Astrocyte (in vitro differentiated cells and primary cell): ENCODE measurements around the gene SAMD4B. TPM values are rescaled to one million over a fixed set of nuclear protein-coding genes. Genes with fewer than 3 reads are reported as not detected.

Experiments
- DNase-seq: peaks from one replicate; pipeline ENCODE4 v3.0.0-alpha.2; 2010; ENCODE audit warnings: low read depth
- FAIRE-seq: peaks from 2 replicates; lab custom pipeline; 2011; peaks lifted over from hg19 to GRCh38; lab: Jason Lieb, UNC
- H2AFZ ChIP-seq: 2 replicates; pipeline ENCODE4 v1.6.0; 2012; ENCODE audit warnings: low read depth, low read length, inconsistent platforms
- H3K27ac ChIP-seq: 2 replicates; pipeline ENCODE4 v1.5.1; 2011; ENCODE audit warnings: low read depth, low read length, inconsistent platforms
- H3K27me3 ChIP-seq: 2 replicates; pipeline ENCODE4 v1.6.0; 2011; ENCODE audit warnings: low read length, inconsistent platforms; ENCODE audit not compliant: insufficient read depth
- H3K36me3 ChIP-seq: 2 replicates; pipeline ENCODE4 v1.5.1; 2011; ENCODE audit warnings: low read length, inconsistent platforms; ENCODE audit not compliant: insufficient read depth
- H3K4me1 ChIP-seq: 2 replicates; pipeline ENCODE4 v1.5.1; 2011; ENCODE audit warnings: low read length, inconsistent platforms; ENCODE audit not compliant: insufficient read depth
- H3K4me2 ChIP-seq: 2 replicates; pipeline ENCODE4 v1.6.0; 2012; ENCODE audit warnings: low read length, inconsistent platforms
- H3K4me3 ChIP-seq: 2 replicates; pipeline ENCODE4 v1.5.1; 2011; ENCODE audit warnings: low read depth, mild to moderate bottlenecking, low read length, inconsistent platforms; ENCODE audit not compliant: insufficient read depth
- H3K79me2 ChIP-seq: 2 replicates; pipeline ENCODE4 v1.6.0; 2012; ENCODE audit warnings: mild to moderate bottlenecking, low read length, inconsistent platforms; ENCODE audit not compliant: insufficient read depth
- H3K9ac ChIP-seq: 2 replicates; pipeline ENCODE4 v1.6.0; 2012; ENCODE audit warnings: mild to moderate bottlenecking, low read length, inconsistent platforms
- H3K9me3 ChIP-seq: 2 replicates; pipeline ENCODE4 v1.5.1; 2012; ENCODE audit warnings: low read depth, mild to moderate bottlenecking, low read length, inconsistent platforms; ENCODE audit not compliant: insufficient read depth
- H4K20me1 ChIP-seq: 2 replicates; pipeline ENCODE4 v1.6.0; 2012; ENCODE audit warnings: low read length, inconsistent platforms; ENCODE audit not compliant: insufficient read depth
- H3K27ac Mint-ChIP-seq: one replicate; pipeline ENCODE4 v1.8.0; 2021; ENCODE audit warnings: mild to moderate bottlenecking, mixed read lengths; ENCODE audit not compliant: unreplicated experiment
- H3K27me3 Mint-ChIP-seq: one replicate; pipeline ENCODE4 v1.8.0; 2021; ENCODE audit warnings: low read depth, mixed read lengths; ENCODE audit not compliant: unreplicated experiment
- H3K36me3 Mint-ChIP-seq: one replicate; pipeline ENCODE4 v1.8.0; 2021; ENCODE audit warnings: low read depth, mixed read lengths; ENCODE audit not compliant: unreplicated experiment
- H3K4me1 Mint-ChIP-seq: one replicate; pipeline ENCODE4 v1.8.0; 2021; ENCODE audit warnings: low read depth, mixed read lengths; ENCODE audit not compliant: unreplicated experiment
- H3K4me3 Mint-ChIP-seq: one replicate; pipeline ENCODE4 v1.8.0; 2021; ENCODE audit warnings: mild to moderate bottlenecking, moderate library complexity, mixed read lengths; ENCODE audit not compliant: unreplicated experiment
- H3K9me3 Mint-ChIP-seq: one replicate; pipeline ENCODE4 v1.8.0; 2021; ENCODE audit warnings: mild to moderate bottlenecking, mixed read lengths; ENCODE audit not compliant: unreplicated experiment
- CTCF ChIP-seq: IDR thresholded peaks from 2 replicates; pipeline ENCODE4 v1.5.1; 2011; ENCODE audit warnings: low read depth, mild to moderate bottlenecking, inconsistent platforms, low read length, moderate library complexity; ENCODE audit not compliant: insufficient read depth
- EZH2 ChIP-seq: IDR thresholded peaks from 2 replicates; pipeline ENCODE4 v1.6.1; 2012; ENCODE audit warnings: mild to moderate bottlenecking, low read length, inconsistent platforms; ENCODE audit not compliant: insufficient read depth
- total RNA-seq: library from RNA; stranded (reverse); gene quantifications from 2 replicates; pipeline ENCODE4 v1.2.1, GENCODE V29; 2021

SAMD4B gene
- total RNA-seq, 1 donor from 2014 or later, result 98.6 TPM

GRCh38 chr19:39365531-39365930 lies 23.3 kb downstream of the SAMD4B start:
- no peaks in the 10 kb centered on the region for H3K9me3 ChIP-seq
- peaks cover 21% of the 10 kb centered on the region for H3K4me1 Mint-ChIP-seq
- DNase-seq (no peak), FAIRE-seq (no peak)
- no peak overlapping the region for H3K27ac Mint-ChIP-seq
- peaks cover 8% of the 10 kb centered on the region for H3K79me2 ChIP-seq
- H3K36me3 Mint-ChIP-seq, result peaks cover 29% of the 10 kb centered on the region
- no peak overlapping the region for H3K4me2 ChIP-seq
- no peak for TF ChIP-seq CTCF
- no peak for TF ChIP-seq EZH2
- H3K36me3 ChIP-seq, result peaks cover 27% of the 10 kb centered on the region
- no peaks in the 10 kb centered on the region for H3K9me3 Mint-ChIP-seq
- no peaks in the 10 kb centered on the region for H3K27me3 ChIP-seq
- no peak overlapping the region for H2AFZ ChIP-seq
- no peak overlapping the region for H3K27ac ChIP-seq
- H3K4me3 Mint-ChIP-seq, result no peak overlapping the region
- no peaks in the 10 kb centered on the region for H3K27me3 Mint-ChIP-seq
- H3K9ac ChIP-seq, result no peak overlapping the region
- peaks cover 26% of the 10 kb centered on the region for H3K4me1 ChIP-seq
- H4K20me1 ChIP-seq, result peaks cover 24% of the 10 kb centered on the region
- no peak overlapping the region for H3K4me3 ChIP-seq

- TF ChIP-seq CTCF, result no peak
- no peak for TF ChIP-seq EZH2
- Histone ChIP-seq H3K27ac (no peak overlapping the region), H3K79me2 (peaks cover 3% of the 10 kb centered on the region), H3K4me3 (no peak overlapping the region), H3K4me2 (no peak overlapping the region), H2AFZ (no peak overlapping the region), H3K9ac (no peak overlapping the region), H3K27me3 (no peaks in the 10 kb centered on the region), H3K4me1 (peaks cover 15% of the 10 kb centered on the region), H3K9me3 (no peaks in the 10 kb centered on the region), H4K20me1 (peaks cover 15% of the 10 kb centered on the region), H3K36me3 (peaks cover 25% of the 10 kb centered on the region)
- Mint-ChIP-seq H3K27ac (no peak overlapping the region), H3K36me3 (peaks cover 36% of the 10 kb centered on the region), H3K4me1 (peaks cover 3% of the 10 kb centered on the region), H3K4me3 (no peak overlapping the region), H3K27me3 (no peaks in the 10 kb centered on the region), H3K9me3 (no peaks in the 10 kb centered on the region)
- no peak for FAIRE-seq
- DNase-seq, result no peak
Measured at GRCh38 chr19:39369200-39369599, 27.0 kb downstream of the SAMD4B start.

- peaks cover 15% of the 10 kb centered on the region for H4K20me1 ChIP-seq
- peaks cover 28% of the 10 kb centered on the region for H3K36me3 ChIP-seq
- DNase-seq (no peak), FAIRE-seq (no peak)
- peaks cover 3% of the 10 kb centered on the region for H3K4me1 Mint-ChIP-seq
- H3K4me2 ChIP-seq, result no peak overlapping the region
- H3K27ac ChIP-seq, result no peak overlapping the region
- H3K27ac Mint-ChIP-seq, result no peak overlapping the region
- H3K9ac ChIP-seq, result no peak overlapping the region
- H3K36me3 Mint-ChIP-seq, result peaks cover 38% of the 10 kb centered on the region
- no peak overlapping the region for H2AFZ ChIP-seq
- peaks cover 5% of the 10 kb centered on the region for H3K79me2 ChIP-seq
- H3K4me3 ChIP-seq, result no peak overlapping the region
- TF ChIP-seq EZH2 (no peak), CTCF (no peak)
- no peak overlapping the region for H3K4me3 Mint-ChIP-seq
- no peaks in the 10 kb centered on the region for H3K9me3 Mint-ChIP-seq
- H3K4me1 ChIP-seq, result peaks cover 15% of the 10 kb centered on the region
- H3K27me3 Mint-ChIP-seq, result no peaks in the 10 kb centered on the region
- no peaks in the 10 kb centered on the region for H3K27me3 ChIP-seq
- H3K9me3 ChIP-seq, result no peaks in the 10 kb centered on the region
Measured at GRCh38 chr19:39370735-39371134, 28.5 kb downstream of the SAMD4B start.
